Measurements from ENCODE around the gene CLDN25.
"Not testable (repeated sequence)": the region's sequence is repeated elsewhere in the genome, so short reads cannot be mapped to it uniquely, and the experiment has no call there.

CLDN25 gene

DNA sequence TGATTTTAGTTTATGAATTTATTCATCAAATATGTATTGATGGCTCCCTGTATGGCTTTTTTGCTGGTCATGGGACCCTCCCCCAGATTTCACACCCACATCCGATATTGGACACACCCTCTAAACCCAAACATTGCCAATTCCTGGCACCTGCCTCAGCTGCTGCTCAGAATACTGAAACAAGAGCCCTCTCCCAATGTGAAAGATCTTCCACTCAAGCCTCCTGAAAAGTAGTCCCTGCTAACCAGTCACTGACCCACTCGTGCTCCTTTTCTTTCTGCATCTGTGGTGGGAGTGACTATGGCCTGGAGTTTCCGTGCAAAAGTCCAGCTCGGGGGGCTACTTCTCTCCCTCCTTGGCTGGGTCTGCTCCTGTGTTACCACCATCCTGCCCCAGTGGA lies at the start of gene CLDN25:
Gene CLDN25 (plus strand): TSS at position 301 of the 400 bp plus-strand sequence. CDS start 0 bp downstream, at position 301.
- DNase-seq: no peak

DNA sequence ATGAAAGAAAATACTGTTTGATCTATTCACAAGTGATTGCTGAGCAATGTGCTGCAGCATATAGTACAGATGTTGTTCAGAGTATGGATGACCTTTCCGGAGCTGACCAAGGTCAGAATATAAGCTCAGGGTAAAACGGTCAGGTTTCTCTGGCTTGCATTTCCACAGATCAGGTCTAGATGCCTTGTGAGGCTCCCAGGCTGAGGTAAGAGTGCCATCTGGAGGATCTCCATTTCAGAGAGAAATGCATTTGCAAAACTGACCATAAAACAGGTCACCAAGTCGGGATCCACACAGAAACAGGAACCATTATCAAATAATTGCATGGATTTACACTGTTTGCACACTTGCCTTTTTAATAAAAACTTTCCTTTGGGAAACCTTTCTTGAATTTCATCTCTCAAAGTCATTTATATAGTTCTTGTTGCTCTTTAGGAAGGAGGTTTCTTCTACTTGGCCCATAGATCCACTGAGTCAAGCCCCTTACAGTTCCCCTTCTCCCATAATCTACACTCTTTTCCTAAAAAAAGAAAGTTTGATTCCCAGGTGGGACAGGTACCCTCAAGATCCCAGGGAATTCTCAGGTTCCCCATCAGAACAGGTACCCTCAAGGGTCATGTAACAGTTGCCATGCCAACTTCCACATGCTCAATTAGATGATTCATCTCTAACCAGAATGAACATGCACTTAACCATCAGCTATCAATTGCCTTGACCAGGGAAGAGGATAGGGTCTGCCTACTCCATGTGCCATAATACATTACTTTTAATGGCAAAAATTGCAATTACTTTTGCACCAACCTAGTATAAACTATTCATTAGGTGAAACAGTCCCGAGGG lies 48.5 kb upstream of the CLDN25 start:
- DNase-seq: no peak

DNA sequence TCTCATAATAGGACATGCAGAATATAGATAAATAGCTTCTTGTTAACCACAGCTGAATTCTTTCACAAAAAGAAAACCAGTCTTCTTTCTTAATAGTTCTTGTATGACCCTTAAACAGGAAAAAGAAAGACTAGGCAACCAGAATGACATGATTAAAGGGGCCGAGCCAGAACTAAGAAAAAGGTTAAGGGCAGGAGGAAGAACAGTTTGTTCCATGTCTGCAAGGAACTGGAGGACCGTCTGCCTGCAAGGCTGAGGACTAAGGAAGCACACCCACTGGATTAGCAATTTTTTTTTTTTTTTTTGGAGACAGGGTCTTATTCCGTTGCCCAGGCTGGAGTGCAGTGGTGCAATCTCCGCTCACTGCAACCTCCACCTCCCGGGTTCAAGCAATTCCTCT lies 47.5 kb upstream of the CLDN25 start:
- no peak for DNase-seq

DNA sequence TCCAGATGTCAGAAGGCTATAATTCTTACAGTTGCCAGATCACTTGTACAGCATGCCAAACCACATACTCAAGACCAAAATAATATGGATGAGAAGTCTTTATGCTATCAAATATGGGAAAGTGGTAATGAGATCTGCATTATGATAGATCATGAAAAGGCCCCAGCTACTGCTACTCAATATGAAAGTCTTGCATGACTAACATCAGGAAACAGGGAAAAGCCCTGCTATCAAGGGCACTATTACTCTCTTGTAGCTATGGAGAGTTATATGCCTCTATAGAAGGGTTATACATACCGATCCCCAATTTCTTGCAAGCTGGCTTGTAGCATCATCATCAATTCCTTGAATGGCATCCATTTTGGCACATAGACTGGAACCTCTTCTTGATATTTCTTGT lies 43.3 kb upstream of the CLDN25 start:
- no peak for DNase-seq

DNA sequence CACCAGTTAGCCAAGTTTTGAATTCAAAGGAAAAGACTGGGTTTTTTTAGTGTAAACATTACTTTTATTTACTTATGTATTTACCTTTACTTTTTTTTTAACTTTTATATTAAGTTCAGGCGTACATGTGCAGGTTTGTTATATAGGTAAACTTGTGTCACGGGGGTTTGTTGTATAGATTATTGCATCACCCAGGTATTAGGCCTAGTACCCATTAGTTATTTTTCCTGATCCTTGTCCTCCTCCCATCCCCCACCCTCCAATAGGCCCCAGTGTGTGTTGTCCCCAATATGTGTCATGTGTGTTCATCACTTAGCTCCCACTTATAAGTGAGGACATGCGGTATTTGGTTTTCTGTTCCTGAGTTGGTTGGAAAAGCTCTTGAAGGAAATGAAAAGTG lies 26.7 kb upstream of the CLDN25 start:
- no peak for DNase-seq

DNA sequence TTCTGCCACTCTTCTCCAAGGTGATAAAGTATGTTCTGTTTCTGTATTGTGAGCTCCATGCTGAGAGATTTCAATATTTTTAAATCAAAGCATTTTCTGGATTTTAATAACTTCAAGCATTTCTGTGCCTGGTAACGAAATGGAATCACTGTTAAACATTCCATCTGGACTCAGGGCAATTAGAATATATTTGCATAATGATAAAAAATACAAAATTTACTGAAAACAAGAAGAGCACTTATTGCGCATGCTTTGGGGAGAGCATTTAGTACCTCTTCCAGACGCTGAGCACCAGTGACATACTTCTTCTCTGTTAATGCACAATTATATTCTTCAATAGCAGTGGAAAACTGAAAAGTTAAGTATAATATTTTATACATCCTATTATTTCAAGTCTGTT lies 19.4 kb upstream of the CLDN25 start:
- no peak for DNase-seq

DNA sequence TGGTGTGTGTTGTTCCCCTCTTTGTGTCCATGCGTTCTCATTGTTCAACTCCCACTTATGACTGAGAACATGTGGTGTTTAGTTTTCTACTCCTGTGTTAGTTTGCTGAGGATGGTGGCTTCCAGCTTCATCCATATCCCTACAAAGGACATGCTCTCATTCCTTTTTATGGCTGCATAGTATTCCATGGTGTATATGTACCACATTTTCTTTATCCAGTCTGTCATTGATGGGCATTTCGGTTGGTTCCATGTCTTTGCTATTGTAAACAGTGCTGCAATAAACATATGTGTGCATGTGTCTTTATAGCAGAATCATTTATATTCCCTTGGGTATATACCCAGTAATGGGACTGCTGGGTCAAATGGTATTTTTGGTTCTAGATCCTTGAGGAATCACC lies 16.6 kb upstream of the CLDN25 start:
- DNase-seq: not testable (repeated sequence)

DNA sequence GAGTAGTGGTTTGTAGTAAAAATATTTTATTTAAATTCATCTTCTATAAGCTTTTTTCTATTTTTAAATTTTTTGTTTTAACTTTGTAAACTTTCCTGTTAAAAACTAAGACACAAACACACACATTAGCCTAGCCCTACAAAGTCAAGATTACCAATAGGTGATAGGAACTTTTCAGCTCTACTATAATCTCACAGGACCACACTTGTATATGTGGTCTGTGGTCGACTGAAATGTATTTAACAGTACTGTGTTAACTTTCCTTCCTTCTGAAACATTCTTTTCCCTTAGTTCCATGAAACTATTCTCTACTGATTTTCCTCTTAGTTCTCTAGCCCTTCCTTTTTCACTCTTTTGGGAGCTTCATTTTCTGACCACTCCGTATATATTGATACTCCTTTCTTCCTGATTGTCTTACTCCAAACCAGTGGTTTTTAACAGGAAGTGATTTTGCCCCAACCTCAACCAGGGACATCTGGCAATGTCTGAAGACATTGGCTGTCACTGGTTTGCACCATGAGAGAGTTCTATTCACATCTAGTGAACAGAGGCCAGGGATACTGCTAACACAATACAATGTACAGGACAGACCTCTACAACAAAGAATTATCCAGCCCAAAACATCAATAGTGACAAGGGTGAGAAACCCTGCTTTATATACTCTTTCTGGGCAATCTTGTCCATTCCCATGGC lies 14.9 kb upstream of the CLDN25 start:
- DNase-seq: no peak

DNA sequence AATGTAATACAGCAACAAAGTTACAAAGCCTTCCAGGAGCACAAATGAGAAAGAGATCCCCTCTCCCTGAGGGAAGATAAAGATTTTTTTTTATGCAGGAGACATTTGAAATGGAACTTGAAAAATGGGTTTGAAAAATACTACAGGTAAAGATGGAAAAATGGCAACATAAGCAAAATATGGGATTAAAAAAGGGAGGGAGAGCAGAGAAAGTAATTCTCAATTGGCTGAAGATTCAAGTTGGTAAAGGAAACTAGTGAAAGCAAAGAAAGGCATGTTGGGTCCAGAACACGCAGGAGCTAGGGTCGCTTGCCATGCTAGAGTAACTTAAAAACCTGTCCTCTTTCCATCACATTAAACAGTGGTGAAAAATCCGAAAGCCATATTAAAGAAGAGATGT lies 7.6 kb upstream of the CLDN25 start:
- no peak for DNase-seq

DNA sequence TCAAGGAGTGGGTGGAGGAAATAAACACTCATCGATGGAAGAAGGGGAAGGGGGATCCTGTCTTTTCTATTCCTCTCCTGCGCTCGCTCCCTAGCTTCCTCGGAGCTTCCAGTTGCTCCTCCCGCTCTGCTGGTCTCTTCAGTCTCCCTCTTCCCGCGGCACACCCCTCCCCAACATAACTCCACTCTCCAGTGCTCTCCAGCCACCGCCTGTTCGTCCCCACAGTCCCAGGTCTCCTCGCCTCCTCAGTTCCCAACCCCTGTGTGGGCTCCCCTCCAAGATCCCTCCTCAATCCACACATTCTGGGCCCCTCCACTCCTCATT lies 6.5 kb upstream of the CLDN25 start:
- DNase-seq: no peak

DNA sequence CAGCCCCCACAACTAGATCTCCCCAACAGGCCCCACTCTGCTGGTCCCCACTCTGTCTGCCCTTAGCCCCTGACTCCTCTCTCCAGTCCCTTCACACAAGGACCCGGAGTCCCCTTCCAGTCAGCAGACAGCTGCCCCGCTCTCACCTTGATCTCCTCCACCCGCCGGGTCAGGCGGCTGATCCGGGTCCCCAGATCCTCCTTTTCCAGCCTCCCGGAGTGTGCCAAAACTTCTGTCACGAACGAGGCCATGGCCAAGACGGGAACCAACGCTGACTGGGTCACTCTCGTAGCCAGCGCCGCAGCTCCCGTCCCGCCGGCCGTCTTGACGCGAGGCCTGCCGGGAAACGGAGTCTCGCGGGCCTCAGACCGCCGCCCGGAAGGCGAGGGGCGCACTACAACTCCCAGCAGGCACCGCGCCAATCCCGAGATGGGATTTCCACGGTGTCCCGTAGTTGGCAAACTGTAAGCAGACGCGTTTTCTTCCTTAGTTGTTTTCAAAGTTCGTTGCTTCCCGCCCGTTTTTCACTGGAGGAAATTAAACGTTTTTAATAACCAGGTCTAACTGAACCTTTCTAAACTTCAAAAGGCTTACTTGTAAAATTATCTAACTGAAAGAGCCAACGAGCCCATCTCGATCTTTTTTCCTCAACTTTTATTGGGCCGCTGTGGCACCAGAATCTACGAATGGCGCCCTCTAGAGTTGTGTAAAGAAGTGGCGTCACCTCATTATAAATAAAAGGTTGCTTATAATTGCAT lies 6.0 kb upstream of the CLDN25 start, which contains the start of gene ZW10:
Gene ZW10 (minus strand): TSS at position 277 of the 758 bp plus-strand sequence. CDS start 26 bp downstream, at position 251.
- peak; percentile 77 for DNase-seq

DNA sequence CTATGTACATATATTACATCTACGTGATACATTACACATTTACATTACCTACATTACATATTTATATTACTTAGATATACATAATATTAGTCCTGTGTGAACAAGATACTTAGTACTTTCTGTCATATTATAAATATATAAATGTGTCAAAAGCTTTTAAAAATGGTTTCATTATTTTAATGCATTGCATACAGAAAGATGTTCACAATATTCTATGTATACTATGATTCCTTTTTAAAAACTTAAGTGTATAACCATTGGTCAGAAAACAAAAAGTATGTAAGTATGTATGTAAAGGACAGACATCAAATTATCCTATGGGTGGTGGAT lies 5.5 kb upstream of the CLDN25 start:
- DNase-seq: no peak

DNA sequence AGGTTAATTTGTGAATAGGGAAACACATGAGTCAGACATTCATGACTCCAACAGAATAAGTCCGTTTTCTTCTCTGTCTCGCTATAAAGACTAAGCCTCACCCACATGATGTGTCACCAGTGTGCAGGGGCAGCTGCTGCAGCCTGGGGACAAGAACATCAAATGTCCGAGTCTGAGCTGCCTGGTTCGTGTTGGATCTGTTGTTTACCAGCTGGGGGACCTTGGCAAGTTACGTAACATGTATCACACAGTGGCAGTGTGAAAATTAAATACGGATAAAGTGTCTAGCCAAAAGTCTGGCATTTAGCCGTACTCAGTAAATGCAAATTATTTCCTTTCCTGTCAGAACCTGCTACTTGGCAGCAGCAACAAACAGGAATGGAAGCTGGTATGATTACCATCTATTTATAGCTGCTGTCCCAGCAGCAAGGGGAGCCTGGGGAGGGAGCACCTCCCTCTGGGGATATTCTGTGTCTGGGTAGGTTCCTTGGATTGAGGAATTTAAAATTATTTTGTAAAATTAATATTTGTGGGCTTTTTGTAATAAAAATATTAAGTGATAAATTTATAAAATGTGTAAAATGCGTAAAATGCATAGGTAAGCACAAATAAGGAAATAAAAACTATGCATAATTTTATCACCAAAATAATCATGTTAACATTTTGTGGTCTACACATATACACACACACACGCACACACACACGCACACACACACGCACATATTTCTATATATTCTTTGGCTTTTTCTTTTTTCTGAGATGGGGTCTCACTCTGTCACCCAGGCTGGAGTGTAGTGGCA lies 1.3 kb upstream of the CLDN25 start:
- DNase-seq: no peak

DNA sequence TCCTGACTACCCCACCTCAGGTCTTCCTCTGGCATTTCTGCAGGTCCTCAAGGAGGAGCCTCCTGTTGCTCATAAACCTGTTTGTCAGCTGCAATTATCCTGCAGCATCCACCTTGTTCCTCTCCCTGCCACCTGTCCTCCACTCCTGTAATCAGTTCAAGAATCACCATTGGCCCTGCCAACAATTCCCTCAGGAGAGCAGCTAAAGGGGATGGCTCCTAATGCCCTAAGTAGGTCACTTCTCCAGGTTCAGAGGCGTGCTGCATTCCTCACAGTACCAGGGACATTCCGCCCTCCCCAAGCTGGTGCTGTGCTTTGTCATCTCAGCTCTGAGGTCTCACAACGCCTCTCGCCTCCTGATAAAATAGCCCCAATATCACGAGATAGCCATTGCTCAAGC lies 2.1 kb downstream of the CLDN25 start:
- DNase-seq: no peak

DNA sequence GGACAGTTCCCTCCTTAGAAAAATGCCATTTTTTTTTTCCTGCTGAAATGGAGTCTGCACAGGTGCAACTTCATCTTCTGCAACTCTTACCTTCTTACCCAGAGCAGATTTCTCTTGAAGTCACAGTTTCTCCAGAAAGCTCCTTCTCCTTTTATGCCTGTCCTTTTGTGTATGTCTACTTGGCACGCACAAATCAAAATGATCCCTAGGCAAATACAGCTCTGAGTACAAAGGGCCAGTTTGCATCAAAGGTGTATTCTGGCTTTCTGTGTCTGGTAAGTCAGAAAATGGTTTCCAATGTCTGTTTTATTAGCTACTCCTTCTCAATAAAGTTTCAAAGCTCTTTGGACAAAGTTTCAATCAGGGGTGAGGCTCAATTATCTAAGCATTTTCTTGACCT lies 2.5 kb downstream of the CLDN25 start:
- DNase-seq: no peak

DNA sequence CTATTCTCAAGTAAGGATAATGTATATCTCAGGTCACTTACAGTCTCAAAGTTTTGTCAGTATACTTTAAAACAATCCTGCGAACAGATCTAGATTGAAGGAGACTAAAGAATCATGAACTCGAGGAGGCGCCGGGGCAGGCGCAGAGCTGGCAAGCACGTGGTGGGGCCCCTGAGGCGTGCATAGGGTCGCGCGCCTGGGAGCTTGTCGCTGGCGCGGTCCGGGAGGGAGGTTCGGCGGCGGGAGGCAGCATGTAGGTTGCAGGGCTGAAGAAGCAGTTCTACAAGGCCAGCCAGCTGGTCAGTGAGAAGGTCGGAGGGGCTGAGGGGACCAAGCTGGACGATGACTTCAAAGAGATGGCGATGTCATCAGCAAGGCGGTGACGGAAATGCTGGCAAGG lies 9.4 kb downstream of the CLDN25 start:
- DNase-seq: not testable (repeated sequence)

DNA sequence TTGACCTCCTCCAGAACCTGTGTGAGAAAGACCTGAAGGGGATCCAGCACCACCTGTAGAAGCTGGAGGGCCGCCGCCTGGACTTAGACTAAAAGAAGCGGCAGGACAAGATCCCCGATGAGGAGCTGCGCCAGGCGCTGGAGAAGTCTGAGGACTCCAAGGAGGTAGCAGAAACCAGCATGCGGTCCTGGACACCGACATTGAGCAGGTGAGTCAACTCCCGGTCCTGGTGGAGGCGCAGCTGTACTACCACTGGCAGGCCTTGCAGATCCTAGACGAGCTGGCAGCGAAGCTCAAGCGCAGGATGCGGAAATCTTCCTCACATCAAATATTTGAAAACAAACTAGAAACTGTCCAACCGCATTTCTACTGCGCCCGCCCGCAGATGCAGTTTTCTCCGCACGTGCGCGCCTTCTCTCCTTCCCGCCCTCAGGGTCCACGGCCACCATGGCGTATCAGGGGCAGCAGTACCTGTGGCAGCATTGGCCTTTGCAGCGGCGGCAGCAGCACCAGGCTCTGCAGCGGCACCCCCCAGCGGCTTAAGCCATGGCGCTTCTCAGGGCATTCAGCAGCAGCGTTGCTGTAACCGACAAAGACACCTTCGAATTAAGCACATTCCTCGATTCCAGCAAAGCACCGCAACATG lies 10.2 kb downstream of the CLDN25 start:
- DNase-seq: no peak

DNA sequence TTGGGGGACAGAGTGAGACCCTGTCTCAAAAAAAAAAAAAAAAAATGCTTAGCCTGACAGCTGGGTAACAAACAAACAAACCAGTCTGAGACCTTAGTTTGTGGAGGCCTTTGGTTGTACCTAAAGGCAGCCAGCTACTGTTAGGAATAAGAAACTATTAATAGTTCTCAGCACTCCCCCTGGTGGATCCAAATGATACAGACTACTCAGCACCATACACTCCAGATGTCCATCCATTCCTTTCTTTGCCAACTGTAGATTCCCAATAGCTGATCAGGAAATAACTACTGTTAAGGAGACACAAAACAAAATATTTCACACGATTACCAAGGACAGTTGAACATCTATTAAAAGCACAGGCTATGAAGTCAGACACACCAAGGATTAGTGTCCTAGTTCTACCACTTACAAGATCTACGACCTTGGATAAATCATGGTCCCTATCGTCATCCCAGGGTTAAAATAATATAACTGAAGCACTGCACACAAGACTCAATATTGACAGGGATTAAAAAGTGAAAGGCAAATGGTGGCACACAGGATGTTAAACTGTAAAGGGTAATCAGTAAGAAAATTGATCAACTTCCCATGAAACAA lies 17.2 kb downstream of the CLDN25 start:
- DNase-seq: no peak

DNA sequence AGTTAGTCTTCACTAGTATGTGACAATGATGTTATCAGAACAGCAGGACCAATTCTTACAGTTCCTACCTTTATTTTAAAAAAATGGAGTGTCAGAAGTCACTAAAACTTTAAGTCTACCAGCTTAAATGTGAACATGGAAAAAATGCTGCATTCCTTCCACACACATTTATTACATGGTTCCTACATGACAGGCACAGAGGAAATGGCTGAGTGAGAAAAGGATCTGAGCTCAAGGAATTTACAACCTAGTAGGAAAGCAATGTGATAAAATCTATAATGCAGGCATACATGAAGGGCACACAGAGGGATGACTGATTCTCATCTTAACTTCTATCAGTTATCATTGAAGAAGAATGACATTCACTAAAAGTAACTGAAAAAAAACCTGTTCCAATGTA lies 23.0 kb downstream of the CLDN25 start:
- DNase-seq: no peak

DNA sequence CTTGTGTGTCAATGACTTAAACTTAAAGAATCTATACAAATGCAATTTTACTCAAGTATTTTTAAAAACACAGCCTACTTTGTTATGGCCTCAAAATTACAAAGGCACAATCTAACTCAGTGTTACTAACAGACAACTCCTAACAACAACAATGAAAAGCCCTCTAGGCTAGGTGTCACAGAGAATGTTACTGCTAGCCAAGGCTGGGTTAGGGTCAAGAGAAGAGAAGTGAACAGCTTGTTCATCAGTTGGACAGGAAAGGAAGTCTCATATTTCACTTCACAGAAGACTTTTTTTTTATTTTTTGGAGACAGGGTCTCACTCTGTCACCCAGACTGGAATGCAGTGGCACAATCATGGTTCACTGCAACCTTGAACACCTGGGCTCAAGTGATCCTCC lies 26.0 kb downstream of the CLDN25 start:
- DNase-seq: no peak

DNA sequence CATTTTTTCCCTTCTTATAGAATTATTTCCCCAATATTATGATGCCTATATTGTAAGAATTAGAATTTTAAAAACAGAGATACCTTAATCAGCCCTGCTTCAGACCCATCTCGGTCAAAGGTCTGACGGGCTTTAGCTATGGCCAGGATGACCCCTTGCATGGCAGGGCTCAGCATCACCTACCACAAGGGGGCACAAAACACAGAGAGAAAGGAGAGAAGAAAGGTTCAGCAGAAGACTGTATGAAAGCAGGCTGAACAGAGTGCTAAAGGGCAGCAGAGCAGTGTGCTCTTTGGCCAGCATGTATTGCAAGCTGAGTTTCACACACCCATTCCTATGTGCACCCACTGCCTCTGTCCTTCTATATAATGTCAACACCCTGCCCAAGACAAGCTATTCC lies 26.8 kb downstream of the CLDN25 start:
- no peak for DNase-seq

DNA sequence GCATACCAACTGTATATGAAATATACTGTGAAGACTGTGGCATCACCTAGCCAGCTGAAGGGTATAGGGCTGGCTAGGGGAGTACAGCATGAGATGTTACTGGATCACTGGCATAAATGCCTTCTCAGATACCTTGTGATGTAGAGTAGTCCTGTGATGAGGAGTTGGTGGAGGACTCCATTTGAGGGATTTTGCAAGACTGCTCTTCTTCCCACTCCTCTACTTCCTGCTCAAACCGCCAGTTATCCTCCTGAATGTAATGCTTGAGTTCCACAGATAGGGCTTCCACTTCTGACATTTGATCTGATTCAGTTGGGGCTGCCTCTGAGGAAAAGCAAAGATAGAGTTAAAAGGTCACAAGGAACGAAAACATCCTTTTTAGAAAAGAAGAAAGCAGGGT lies 29.3 kb downstream of the CLDN25 start:
- DNase-seq: no peak
